Glutamatergic neuron (in vitro differentiated cells): ENCODE results near the gene YTHDC1. TPM values are rescaled to one million over a fixed set of nuclear protein-coding genes. Genes with fewer than 3 reads are reported as not detected.

Experiments
- DNase-seq: peaks from one replicate; pipeline ENCODE4 v3.0.0; 2022
- H3K27ac Mint-ChIP-seq: one replicate; pipeline ENCODE4 v1.8.0; 2020; ENCODE audit warnings: mild to moderate bottlenecking, mixed read lengths, inconsistent platforms; ENCODE audit not compliant: unreplicated experiment
- H3K27me3 Mint-ChIP-seq: one replicate; pipeline ENCODE4 v1.8.0; 2020; ENCODE audit warnings: mild to moderate bottlenecking, moderate library complexity, mixed read lengths, inconsistent platforms; ENCODE audit not compliant: unreplicated experiment
- H3K36me3 Mint-ChIP-seq: one replicate; pipeline ENCODE4 v1.8.0; 2020; ENCODE audit warnings: mild to moderate bottlenecking, mixed read lengths, inconsistent platforms; ENCODE audit not compliant: unreplicated experiment
- H3K4me1 Mint-ChIP-seq: one replicate; pipeline ENCODE4 v1.8.0; 2020; ENCODE audit warnings: mild to moderate bottlenecking, low read depth, mixed read lengths, inconsistent platforms; ENCODE audit not compliant: unreplicated experiment
- H3K4me3 Mint-ChIP-seq: one replicate; pipeline ENCODE4 v1.8.0; 2020; ENCODE audit warnings: mild to moderate bottlenecking, mixed read lengths, inconsistent platforms; ENCODE audit not compliant: unreplicated experiment
- H3K9me3 Mint-ChIP-seq: one replicate; pipeline ENCODE4 v1.8.0; 2020; ENCODE audit warnings: mild to moderate bottlenecking, moderate library complexity, mixed read lengths, inconsistent platforms; ENCODE audit not compliant: unreplicated experiment
- CTCF ChIP-seq: fragments of 200-600 bp; sonication (generic); IDR thresholded peaks from one replicate; pipeline ENCODE4 v1.5.0; 2021; ENCODE audit not compliant: partially characterized antibody, unreplicated experiment
- total RNA-seq: library from RNA; stranded (reverse); fragmentation: NEBNext Ultra II Directional; extraction: Animal tissue kit (Norgen Biotek cat#: 25700); gene quantifications from one replicate; pipeline ENCODE4 v1.2.1, GENCODE V29; 2021; ENCODE audit not compliant: unreplicated experiment

The YTHDC1 gene
- total RNA-seq, 1 donor from 2014 or later, result 114 TPM

DNA sequence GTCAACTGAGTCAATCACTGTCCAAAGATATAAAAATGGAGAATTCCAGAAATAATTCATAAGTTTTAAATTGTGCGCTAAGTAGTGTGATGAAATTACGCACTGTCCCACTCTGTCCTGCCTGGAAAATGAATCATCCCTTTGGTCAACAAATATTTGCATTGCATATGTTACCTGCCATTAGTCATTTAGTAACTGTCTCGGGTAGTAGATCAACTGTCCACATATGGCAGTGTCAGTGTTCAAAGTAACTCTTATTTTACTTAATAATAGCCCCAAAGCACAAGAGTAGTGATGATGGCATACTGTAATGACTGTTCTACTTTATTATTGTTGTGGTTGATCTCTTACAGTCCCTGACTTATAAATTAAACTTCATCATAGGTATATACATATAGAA lies 3.4 kb downstream of the YTHDC1 start:
- Mint-ChIP-seq H3K4me1 (peaks cover 25% of the 10 kb centered on the region), H3K9me3 (peaks cover 12% of the 10 kb centered on the region), H3K27ac (no peak overlapping the region), H3K4me3 (peak overlapping the region; percentile 96), H3K27me3 (peaks cover 11% of the 10 kb centered on the region), H3K36me3 (no peaks in the 10 kb centered on the region)
- no peak for DNase-seq
- no peak for TF ChIP-seq CTCF

- Mint-ChIP-seq H3K27ac (no peak overlapping the region), H3K4me3 (no peak overlapping the region)
These were observed 5.1 kb downstream of the YTHDC1 start for GRCh38 chr4:68344785-68345184.

DNA sequence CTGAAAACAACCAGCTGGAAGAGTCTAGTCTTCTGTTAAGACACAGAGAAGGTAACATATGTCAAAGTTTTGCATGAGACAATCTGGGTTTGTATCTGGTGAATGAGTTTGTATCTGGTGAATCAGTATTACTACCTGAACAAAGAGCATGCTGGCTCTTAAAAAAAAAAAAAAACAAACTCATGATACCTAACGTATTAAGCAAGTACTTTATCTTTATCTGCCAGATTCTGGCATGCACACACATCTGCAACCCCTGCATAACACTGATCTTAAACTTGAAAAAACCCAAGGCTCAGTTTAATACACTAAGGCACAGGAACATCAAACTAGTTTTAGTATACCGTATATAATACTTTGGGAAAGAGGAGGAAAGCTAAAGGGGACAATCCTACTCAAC lies 5.8 kb downstream of the YTHDC1 start:
- peaks cover 33% of the 10 kb centered on the region for H3K4me1 Mint-ChIP-seq
- H3K27me3 Mint-ChIP-seq, result peaks cover 2% of the 10 kb centered on the region
- H3K27ac Mint-ChIP-seq, result peak overlapping the region; percentile 62
- H3K36me3 Mint-ChIP-seq, result no peaks in the 10 kb centered on the region
- no peak overlapping the region for H3K4me3 Mint-ChIP-seq
- no peak for DNase-seq
- peaks cover 5% of the 10 kb centered on the region for H3K9me3 Mint-ChIP-seq
- no peak for TF ChIP-seq CTCF

More at GRCh38 chr4:68344785-68345184, 5.1 kb downstream of the YTHDC1 start:
- H3K27me3 Mint-ChIP-seq, result peaks cover 6% of the 10 kb centered on the region
- H3K36me3 Mint-ChIP-seq, result no peaks in the 10 kb centered on the region
- TF ChIP-seq CTCF, result no peak
- no peak for DNase-seq
- peaks cover 29% of the 10 kb centered on the region for H3K4me1 Mint-ChIP-seq
- peaks cover 8% of the 10 kb centered on the region for H3K9me3 Mint-ChIP-seq

DNA sequence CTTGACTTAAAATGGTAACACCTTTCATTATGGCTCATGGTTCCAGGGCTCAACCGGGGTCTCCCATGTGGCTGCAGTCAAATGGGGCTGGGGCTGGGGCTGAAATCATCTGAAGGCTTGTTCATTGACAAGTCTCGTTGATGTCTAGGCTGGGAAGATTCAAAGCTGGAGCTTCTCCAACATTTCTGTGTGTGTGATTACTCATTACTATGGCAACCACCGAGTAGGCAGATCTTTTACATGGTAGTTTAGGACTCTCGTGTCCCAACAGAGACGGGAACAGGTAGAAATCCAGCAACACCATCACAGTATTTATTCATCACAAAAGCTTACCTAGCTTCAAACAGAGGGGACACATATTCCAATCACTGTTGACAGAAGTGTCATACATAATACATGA lies 7.8 kb downstream of the YTHDC1 start:
- no peaks in the 10 kb centered on the region for H3K9me3 Mint-ChIP-seq
- H3K4me1 Mint-ChIP-seq, result peaks cover 33% of the 10 kb centered on the region
- no peaks in the 10 kb centered on the region for H3K27me3 Mint-ChIP-seq
- peak overlapping the region; percentile 30 for H3K4me3 Mint-ChIP-seq
- TF ChIP-seq CTCF, result no peak
- H3K36me3 Mint-ChIP-seq, result no peaks in the 10 kb centered on the region
- peak overlapping the region; percentile 22 for H3K27ac Mint-ChIP-seq
- no peak for DNase-seq

DNA sequence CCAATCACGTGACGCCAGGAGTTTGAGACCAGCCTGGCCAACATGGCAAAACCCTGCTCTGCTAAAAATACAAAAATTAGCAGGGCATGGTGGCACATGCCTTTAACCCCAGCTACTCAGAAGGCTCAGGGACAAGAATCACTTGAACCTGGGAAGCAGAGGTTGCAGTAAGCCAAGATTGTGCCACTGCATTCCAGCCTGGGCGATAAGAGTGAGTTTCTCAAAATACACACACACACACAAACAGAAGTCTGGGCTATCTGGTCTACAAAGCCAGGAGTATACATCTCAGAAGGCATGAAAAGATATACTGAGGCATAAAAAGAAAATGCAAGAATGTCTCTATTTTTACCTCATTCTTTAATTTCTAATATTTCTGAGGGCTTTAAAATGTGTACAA lies 11.3 kb downstream of the YTHDC1 start:
- H3K27me3 Mint-ChIP-seq, result no peaks in the 10 kb centered on the region
- H3K4me3 Mint-ChIP-seq, result no peak overlapping the region
- H3K36me3 Mint-ChIP-seq, result no peaks in the 10 kb centered on the region
- no peak for DNase-seq
- no peaks in the 10 kb centered on the region for H3K9me3 Mint-ChIP-seq
- H3K4me1 Mint-ChIP-seq, result peaks cover 18% of the 10 kb centered on the region
- H3K27ac Mint-ChIP-seq, result no peak overlapping the region
- TF ChIP-seq CTCF, result no peak
